Ovary (tissue), 9 donors: ENCODE measurements around the gene NOL12. TPM values are rescaled to one million over a fixed set of nuclear protein-coding genes. Genes with fewer than 3 reads are reported as not detected.

Experiments used
- DNase-seq, 5 donors: peaks; one replicate each; pipeline ENCODE4 v3.0.0-alpha.2; 2019 to 2020
- H3K27ac ChIP-seq, 2 donors: fragments of 200-600 bp; one replicate each; pipeline versions ENCODE4 v1.5.1 to v1.8.0; 2019 to 2022
- H3K27me3 ChIP-seq: fragments of 200-600 bp; one replicate; pipeline ENCODE4 v1.8.0; 2022
- H3K36me3 ChIP-seq: fragments of 200-600 bp; sonication (generic); one replicate; pipeline ENCODE4 v1.5.1; 2019
- H3K4me1 ChIP-seq: one replicate; pipeline ENCODE4 v1.8.1; 2013; ENCODE audit warnings: mild to moderate bottlenecking, moderate library complexity; ENCODE audit not compliant: insufficient read depth
- H3K4me3 ChIP-seq: fragments of 200-600 bp; sonication (generic); one replicate; pipeline ENCODE4 v1.5.1; 2017
- H3K9me3 ChIP-seq, 2 donors: fragments of 200-600 bp in 1 of 2; sonication (generic) in 1 of 2; one replicate each; pipeline versions ENCODE4 v1.5.1 to v1.8.1; 2013 to 2019; ENCODE audit warnings: mild to moderate bottlenecking in 1 of 2, moderate library complexity in 1 of 2
- EP300 ChIP-seq: sonication (generic); formaldehyde crosslinking; IDR thresholded peaks from one replicate; pipeline ENCODE4 v1.6.1; 2017; ENCODE audit warnings: antibody characterized with exemption
- POLR2A ChIP-seq: fragments of 450-650 bp; IDR thresholded peaks from one replicate; pipeline ENCODE4 v1.6.1; 2017; ENCODE audit warnings: antibody characterized with exemption, mild to moderate bottlenecking, moderate library complexity
- WGBS, 3 donors: extraction: QIAGEN DNeasy Blood & Tissue Kit in 1 of 3; methylation state at CpG; one replicate each; pipeline versions ENCODE4 v1.1.5 to v1.1.7; 2013 to 2017; 5-methylcytosine and 5-hydroxymethylcytosine counted together
- intact Hi-C, 4 donors: fragments of 100-400 bp; cut with DNase I; formaldehyde crosslinking; loops; one replicate each; pipeline versions ENCODE4 v1.11.0 to v1.15.1; 2022 to 2023
- polyA plus RNA-seq, 2 donors: library from polyadenylated mRNA; stranded (reverse); fragments of 200-250 nt in 1 of 2; fragments of 350-450 nt in 1 of 2; fragmentation: Illumina TruSeq in 1 of 2; extraction: RNeasy Lipid Tissue Mini Kit (QIAGEN cat#74804) in 1 of 2; gene quantifications; one replicate each; pipeline ENCODE4 v1.2.3, GENCODE V29; 2013 to 2014
- total RNA-seq, 7 donors: library from RNA; depleted of rRNA in 2 of 7; stranded (reverse); fragments of >200 nt in 2 of 7; fragmentation: NEBNext Ultra II Directional in 3 of 7; extraction: Animal tissue kit (Norgen Biotek cat#: 25700) in 3 of 7; gene quantifications; one replicate each; pipeline versions ENCODE4 v1.1.0 to v1.2.4, GENCODE V29; 2016 to 2023
- TF ChIP-seq, protein P1 (sequence below), 3 donors: fragments of 450-650 bp in 2 of 3; fragments of 200-600 bp in 1 of 3; IDR thresholded peaks; one replicate each; pipeline versions ENCODE4 v1.5.1 to v1.8.0; 2016 to 2022; ENCODE audit warnings: antibody characterized with exemption in 3 of 3, mild to moderate bottlenecking in 1 of 3
- donor health status: DM: no; HTN: no; CAD: no; lungs with moderate emphysema.
- donor health status: DM: no; HTN: no; CAD: no.
- donor health status: Bipolar disorder and iron deficiency.
- donor health status: DM: yes; HTN: yes; CAD: no.
- donor health status: DM: no; HTN: no; CAD: no.
- donor health status: DM: yes; HTN: yes; CAD: no.

NOL12 gene
- total and polyA plus RNA-seq, 9 donors, result 7.6 to 36.0 (median 20.0) TPM

DNA sequence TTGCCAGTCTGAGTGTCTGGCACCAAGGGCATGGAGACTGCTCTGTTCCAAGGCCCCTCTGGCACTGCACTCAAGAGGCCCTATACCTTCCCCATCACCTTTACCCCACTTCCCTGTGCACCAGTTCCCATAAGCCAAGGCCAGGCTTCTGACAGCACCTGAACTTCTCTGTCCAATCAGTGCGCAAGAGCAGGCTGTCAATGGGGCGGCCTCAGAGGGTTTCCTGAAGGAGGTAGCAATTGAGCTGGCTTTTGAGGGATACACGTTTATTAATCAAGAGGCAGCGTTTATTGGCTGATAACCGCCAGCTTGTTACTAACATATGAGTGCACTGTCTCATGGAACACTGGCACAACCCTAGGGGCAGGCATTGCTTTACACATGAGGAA, 44.6 kb upstream of the NOL12 start:
- no peak overlapping the region for H3K4me3 ChIP-seq
- intact Hi-C loops, result loop anchor here (5.0 to 10.0 kb wide), 4 partner anchors 36 to 153 kb away; partner anchors contain the start of gene LGALS1 (in 1 of the 4)
- H3K36me3 ChIP-seq, result no peaks in the 10 kb centered on the region
- H3K9me3 ChIP-seq, result no peaks in the 10 kb centered on the region
- peaks cover 2% of the 10 kb centered on the region for H3K4me1 ChIP-seq
- TF ChIP-seq EP300 (no peak), POLR2A (no peak)
- TF ChIP-seq, protein P1, sequence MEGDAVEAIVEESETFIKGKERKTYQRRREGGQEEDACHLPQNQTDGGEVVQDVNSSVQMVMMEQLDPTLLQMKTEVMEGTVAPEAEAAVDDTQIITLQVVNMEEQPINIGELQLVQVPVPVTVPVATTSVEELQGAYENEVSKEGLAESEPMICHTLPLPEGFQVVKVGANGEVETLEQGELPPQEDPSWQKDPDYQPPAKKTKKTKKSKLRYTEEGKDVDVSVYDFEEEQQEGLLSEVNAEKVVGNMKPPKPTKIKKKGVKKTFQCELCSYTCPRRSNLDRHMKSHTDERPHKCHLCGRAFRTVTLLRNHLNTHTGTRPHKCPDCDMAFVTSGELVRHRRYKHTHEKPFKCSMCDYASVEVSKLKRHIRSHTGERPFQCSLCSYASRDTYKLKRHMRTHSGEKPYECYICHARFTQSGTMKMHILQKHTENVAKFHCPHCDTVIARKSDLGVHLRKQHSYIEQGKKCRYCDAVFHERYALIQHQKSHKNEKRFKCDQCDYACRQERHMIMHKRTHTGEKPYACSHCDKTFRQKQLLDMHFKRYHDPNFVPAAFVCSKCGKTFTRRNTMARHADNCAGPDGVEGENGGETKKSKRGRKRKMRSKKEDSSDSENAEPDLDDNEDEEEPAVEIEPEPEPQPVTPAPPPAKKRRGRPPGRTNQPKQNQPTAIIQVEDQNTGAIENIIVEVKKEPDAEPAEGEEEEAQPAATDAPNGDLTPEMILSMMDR (IDR thresholded peaks at IDR 0.05), result no peak
- no peaks in the 10 kb centered on the region for H3K27me3 ChIP-seq
- H3K27ac ChIP-seq, result no peak overlapping the region
- WGBS, 3 donors, result 77 to 88% (median 83%) methylated on average over 5 of the region's 5 CpGs
- no peak for DNase-seq

DNA sequence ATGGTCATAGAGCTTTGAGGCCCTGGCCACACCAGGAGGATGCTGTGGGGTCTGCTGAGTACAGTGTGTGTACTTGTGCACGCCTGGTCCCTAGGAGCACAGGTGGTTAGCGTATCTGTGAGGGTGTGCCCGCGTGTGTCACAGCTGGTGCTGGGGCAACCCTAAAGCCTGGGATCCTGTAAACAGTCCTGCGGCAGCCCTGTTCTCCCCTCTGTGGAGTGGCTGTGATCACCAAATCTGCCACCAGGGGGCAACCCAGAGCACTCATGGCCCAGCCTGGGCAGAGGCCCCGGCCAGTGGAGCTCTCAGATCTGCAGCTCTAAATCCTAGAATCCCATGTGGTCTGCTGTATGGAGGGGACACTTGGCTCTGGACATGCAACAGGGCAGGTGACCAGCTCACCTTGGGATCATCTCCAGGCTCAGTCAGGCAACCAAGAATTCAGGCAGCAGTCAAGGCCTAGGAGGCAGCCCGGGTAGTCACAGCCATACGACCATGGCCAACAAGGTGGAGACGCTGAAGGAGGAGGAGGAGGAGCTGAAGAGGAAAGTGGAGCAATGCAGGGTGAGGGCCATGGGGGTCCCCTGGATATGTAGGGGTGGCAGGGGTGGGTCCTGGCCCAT, 42.8 kb upstream of the NOL12 start:
- Histone ChIP-seq H3K4me3 (no peak overlapping the region), H3K27me3 (no peaks in the 10 kb centered on the region), H3K27ac (no peak overlapping the region), H3K36me3 (no peaks in the 10 kb centered on the region), H3K4me1 (peaks cover 2% of the 10 kb centered on the region), H3K9me3 (no peaks in the 10 kb centered on the region)
- TF ChIP-seq POLR2A, result no peak
- TF ChIP-seq EP300, result no peak
- TF ChIP-seq, protein P1 (IDR thresholded peaks at IDR 0.05), result peak; percentile 89 to 94 (median 94)
- WGBS, 3 donors, result 27 to 34% (median 29%) methylated on average over 8 to 9 of the region's 9 CpGs
- intact Hi-C loops, result loop anchor here (5.0 to 10.0 kb wide), 4 partner anchors 34 to 151 kb away; partner anchors contain the start of gene LGALS1 (in 1 of the 4)
- peak; percentile 78 to 93 (median 89) for DNase-seq

DNA sequence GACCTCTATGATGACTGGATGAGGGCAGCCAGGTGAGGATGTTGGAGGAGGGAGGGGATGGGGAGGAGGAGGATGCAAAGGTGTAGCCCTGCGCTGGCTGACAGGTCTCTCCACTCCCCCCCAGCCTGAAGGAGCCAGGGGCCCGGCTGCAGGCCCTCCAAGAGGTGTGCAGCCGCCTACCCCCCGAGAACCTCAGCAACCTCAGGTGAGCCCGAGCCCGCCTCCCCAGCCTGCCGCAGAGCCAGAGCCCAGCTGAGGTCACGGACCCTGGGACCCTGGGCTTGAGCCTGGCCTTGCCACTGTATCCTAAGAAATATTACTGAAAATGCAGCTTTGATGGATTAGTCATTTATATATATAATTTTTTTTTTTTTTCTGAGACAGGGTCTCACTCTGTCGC, 38.8 kb upstream of the NOL12 start:
- no peak for TF ChIP-seq POLR2A
- no peak for TF ChIP-seq EP300
- TF ChIP-seq, protein P1 (IDR thresholded peaks at IDR 0.05), result no peak
- no peaks in the 10 kb centered on the region for H3K36me3 ChIP-seq
- H3K9me3 ChIP-seq, result no peaks in the 10 kb centered on the region
- H3K27me3 ChIP-seq, result no peaks in the 10 kb centered on the region
- 84 to 94% (median 92%) methylated on average over 9 of the region's 9 CpGs for WGBS, 3 donors
- no peak overlapping the region for H3K27ac ChIP-seq
- no peak overlapping the region for H3K4me3 ChIP-seq
- DNase-seq, result no peak
- H3K4me1 ChIP-seq, result no peaks in the 10 kb centered on the region
- intact Hi-C loops, result loop anchor here in 2 of 4 donors (10.0 kb wide), 1 partner anchor 147 kb away; no protein-coding TSS in a partner anchor

DNA sequence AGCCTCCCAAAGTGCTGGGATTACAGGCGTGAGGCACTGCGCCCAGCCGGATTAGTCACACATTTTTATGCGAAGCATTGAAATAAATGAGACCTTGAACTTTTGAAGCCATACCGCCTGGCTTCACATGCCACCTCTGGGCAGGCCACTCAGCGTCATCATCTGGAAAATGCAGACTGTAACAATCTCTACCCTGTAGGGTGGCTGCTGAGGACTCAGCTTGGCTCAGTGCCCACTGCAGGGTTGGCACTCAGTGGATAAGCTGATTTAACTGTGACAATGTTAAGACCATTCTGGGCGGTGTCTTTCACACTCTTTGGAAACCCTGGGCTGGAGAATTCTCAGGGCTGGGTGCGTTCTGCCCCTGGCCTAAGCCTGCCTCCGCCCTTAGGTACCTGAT, 38.2 kb upstream of the NOL12 start:
- Histone ChIP-seq H3K4me3 (no peak overlapping the region), H3K9me3 (no peaks in the 10 kb centered on the region), H3K4me1 (no peaks in the 10 kb centered on the region), H3K27me3 (no peaks in the 10 kb centered on the region), H3K27ac (no peak overlapping the region), H3K36me3 (no peaks in the 10 kb centered on the region)
- peak in 1 of 5 donors; percentile 28 for DNase-seq
- WGBS, 3 donors, result 70 to 78% (median 72%) methylated on average over 9 of the region's 9 CpGs
- TF ChIP-seq POLR2A (no peak), EP300 (no peak)
- TF ChIP-seq, protein P1 (IDR thresholded peaks at IDR 0.05), result no peak
- intact Hi-C loops, result loop anchor here in 2 of 4 donors (10.0 kb wide), 1 partner anchor 147 kb away; no protein-coding TSS in a partner anchor
